Measurements from ENCODE around the gene EPAS1.

- TF ChIP-seq CTCF (IDR thresholded peaks at IDR 0.05) (no peak), POLR2AphosphoS5 (IDR thresholded peaks at IDR 0.05; ENCODE audit: low read depth, low read length) (no peak), TCF7L2 (IDR thresholded peaks at IDR 0.05; ENCODE audit: low read depth, low read length) (no peak), REST (IDR thresholded peaks at IDR 0.05; ENCODE audit: insufficient read depth in 1 of 2, low read depth in 2 of 2, low read length in 1 of 2) (no peak), SIN3A (IDR thresholded peaks at IDR 0.05; ENCODE audit: borderline replicate concordance, insufficient read depth, low read depth, low read length) (no peak)
Measured at GRCh38 chr2:46308629-46309028, 11.4 kb downstream of the EPAS1 start.

Data from Panc1 (cell line).